GM12875 (cell line): ENCODE data around the gene TRAF3.

Source experiments
- H3K4me3 ChIP-seq: one replicate; pipeline ENCODE4 v1.5.1; 2011; ENCODE audit warnings: low read depth, low read length, control low read depth
- CTCF ChIP-seq: IDR thresholded peaks from 2 replicates; pipeline ENCODE4 v1.5.1; 2011; ENCODE audit warnings: low read depth, mild to moderate bottlenecking, control low read depth, inconsistent platforms, low read length, moderate library complexity, borderline replicate concordance; ENCODE audit not compliant: insufficient read depth

The TRAF3 gene

DNA sequence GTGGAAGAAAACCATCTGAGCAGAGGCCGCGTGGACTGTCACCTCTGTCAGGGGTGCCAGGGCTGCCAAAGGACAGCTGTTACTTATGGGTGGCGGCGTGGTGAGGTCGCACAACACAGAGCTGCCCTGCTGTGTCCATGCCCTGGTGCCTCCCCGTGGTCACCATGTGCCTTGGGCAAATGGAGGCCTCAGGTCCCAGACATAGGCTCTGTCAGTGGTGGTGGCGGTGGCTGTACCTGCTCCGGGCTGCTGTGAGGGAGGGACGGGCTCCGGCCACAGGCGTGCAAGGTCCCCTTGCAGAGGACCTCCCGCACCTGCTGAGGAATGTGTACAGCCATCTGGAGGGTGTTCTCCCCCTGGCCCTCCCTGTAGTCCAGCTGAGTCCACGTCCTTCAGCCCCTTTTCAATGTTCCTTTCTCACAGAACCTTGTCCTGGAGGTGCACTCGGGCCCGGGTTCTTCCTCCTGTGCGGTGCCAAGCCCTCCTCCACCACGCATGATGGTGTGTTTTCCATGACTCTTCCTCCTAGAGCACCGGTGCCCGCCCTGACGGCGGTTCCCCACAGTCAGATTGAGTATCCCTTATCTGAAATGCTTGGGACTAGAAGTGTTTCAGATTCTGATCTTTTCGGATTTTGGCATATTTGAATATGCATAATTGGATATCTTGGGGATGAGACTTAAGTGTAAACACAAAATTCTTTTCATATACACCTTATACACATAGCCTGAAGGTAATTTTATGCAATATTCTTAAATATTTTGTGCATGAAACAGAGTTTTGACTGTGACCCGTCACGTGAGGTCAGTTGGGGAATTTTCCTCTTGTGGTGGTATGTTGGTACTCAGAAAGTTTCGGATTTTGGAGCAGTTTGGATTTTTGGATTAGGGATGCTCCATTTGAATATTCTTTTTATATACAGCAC lies 49.8 kb downstream of the TRAF3 start:
- H3K4me3 ChIP-seq, result no peak overlapping the region
- no peak for TF ChIP-seq CTCF

DNA sequence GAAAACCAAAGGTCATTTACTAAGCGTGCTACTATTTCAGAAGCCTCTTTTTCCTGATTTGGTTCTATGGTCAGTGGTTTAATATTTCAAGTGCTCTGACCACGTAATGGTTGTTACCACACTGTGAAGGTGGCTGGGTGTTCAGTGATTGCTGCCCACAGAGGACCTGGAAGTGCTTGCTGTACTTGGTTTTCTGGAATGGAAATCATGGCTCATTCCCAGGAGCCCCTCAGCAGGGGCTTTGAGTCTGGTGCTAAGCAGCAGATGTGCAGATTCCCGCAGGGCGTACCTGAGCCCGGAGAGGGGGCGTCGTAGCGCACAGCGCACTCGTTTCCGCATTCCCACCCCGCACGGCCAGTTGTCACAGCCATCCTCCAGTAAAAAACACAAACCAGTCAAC lies 50.5 kb downstream of the TRAF3 start:
- no peak for TF ChIP-seq CTCF

DNA sequence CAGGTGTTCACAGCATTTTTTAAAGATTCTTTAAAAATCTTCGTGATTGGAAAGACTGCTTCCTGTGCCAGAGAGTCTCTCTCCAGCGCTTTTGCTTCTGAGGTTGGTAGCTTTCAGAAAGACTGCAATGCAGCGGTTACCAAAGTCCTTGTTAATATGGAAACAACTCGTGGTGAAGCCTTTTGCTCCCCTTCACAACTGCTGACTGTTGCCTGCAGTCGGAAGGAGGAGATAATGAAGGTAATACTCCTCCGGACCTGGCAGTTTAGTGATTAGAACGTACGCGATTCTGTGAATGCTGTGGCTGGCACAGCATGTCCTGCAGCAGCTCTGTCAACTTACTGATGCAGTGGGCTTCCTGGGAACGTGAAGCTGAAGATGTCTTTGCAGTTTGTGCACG lies 50.9 kb downstream of the TRAF3 start:
- no peak overlapping the region for H3K4me3 ChIP-seq
- TF ChIP-seq CTCF, result no peak

More for the DNA sequence above, 50.5 kb downstream of the TRAF3 start:
- no peak overlapping the region for H3K4me3 ChIP-seq

GRCh38 chr14:102829016-102829548 lies 51.8 kb downstream of the TRAF3 start:
- no peak overlapping the region for H3K4me3 ChIP-seq
- TF ChIP-seq CTCF, result no peak

GRCh38 chr14:102830474-102831045 lies 53.3 kb downstream of the TRAF3 start:
- no peak overlapping the region for H3K4me3 ChIP-seq
- TF ChIP-seq CTCF, result no peak

GRCh38 chr14:102831163-102831804 lies 54.0 kb downstream of the TRAF3 start:
- TF ChIP-seq CTCF, result no peak

DNA sequence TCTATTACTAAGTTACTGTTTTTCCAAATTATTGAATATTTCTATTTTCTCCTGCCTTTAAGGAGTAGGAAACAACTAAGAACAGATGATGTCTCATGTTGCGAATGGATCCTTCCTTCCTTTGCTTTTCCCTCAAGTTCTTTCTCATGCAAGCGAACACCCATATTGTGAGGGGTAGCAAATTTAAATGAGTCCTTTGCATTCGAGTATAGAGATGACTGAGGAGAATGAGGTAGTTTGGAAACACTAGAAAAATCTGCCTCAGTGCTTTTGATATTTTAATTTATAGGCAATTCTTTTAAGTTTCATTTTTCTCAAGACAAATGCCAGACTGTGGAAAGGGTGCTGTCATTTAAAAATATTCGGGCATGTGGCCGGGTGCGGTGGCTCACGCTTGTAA lies 56.1 kb downstream of the TRAF3 start:
- no peak overlapping the region for H3K4me3 ChIP-seq
- TF ChIP-seq CTCF, result no peak

More at GRCh38 chr14:102831163-102831804, 54.0 kb downstream of the TRAF3 start:
- no peak overlapping the region for H3K4me3 ChIP-seq
